Measurements from ENCODE around the gene DHDH. TPM values are rescaled to one million over a fixed set of nuclear protein-coding genes. Genes with fewer than 3 reads are reported as not detected.
"Not testable (repeated sequence)": the region's sequence is repeated elsewhere in the genome, so short reads cannot be mapped to it uniquely, and the experiment has no call there.

The DHDH gene
- total RNA-seq, 1 experiment from 2014 or later = 2.0 TPM

DNA sequence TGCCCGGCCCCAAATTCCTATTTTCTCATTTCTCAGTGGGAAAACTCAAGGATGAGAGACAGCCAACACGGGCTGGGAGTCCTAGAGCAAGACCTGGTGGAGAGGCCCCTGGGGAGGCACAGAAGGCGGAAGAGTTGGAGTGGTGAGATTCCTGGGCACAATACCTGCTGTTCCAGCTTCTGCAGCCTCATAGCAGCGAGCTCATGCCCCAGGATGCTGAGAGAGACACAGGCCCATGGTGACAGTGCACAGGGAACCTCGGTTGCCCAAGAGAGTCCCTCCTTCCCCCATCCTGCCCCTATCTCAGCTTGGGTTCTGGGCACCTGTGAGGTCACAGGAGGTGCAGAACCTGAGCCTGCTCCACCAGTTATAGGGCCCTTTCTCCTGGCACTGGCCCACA is 36.3 kb upstream of the DHDH start:
- no peak overlapping the region for H3K4me3 ChIP-seq
- H3K9me3 ChIP-seq (ENCODE audit: insufficient read depth, low read depth) = no peaks in the 10 kb centered on the region
- no peak overlapping the region for H3K27ac ChIP-seq
- intact Hi-C loops (cut with micrococcal nuclease; ENCODE audit: unreplicated experiment) = no loop called here
- H3F3A ChIP-seq (ENCODE audit: insufficient read depth, low read depth) = peaks cover 15% of the 10 kb centered on the region
- peaks cover 15% of the 10 kb centered on the region for H3K4me1 ChIP-seq (replicated peaks; ENCODE audit: insufficient read depth)
- no peaks in the 10 kb centered on the region for H4K20me1 ChIP-seq (ENCODE audit: insufficient read depth)
- no peak for DNase-seq
- ChIA-PET POLR2A (ENCODE audit: unreplicated experiment) (no interaction called here), CTCF (no interaction called here)
- TF ChIP-seq EZH2 (IDR thresholded peaks at IDR 0.05; ENCODE audit: low read depth) = no peak
- TF ChIP-seq, protein P1, sequence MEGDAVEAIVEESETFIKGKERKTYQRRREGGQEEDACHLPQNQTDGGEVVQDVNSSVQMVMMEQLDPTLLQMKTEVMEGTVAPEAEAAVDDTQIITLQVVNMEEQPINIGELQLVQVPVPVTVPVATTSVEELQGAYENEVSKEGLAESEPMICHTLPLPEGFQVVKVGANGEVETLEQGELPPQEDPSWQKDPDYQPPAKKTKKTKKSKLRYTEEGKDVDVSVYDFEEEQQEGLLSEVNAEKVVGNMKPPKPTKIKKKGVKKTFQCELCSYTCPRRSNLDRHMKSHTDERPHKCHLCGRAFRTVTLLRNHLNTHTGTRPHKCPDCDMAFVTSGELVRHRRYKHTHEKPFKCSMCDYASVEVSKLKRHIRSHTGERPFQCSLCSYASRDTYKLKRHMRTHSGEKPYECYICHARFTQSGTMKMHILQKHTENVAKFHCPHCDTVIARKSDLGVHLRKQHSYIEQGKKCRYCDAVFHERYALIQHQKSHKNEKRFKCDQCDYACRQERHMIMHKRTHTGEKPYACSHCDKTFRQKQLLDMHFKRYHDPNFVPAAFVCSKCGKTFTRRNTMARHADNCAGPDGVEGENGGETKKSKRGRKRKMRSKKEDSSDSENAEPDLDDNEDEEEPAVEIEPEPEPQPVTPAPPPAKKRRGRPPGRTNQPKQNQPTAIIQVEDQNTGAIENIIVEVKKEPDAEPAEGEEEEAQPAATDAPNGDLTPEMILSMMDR (conservative IDR thresholded peaks at IDR 0.05) = no peak
- no peaks in the 10 kb centered on the region for H3K27me3 ChIP-seq (ENCODE audit: insufficient read depth, low read depth)
- no peak overlapping the region for H3K4me2 ChIP-seq
- H3K9me2 ChIP-seq (ENCODE audit: insufficient read depth) = no peaks in the 10 kb centered on the region
- H2AFZ ChIP-seq = no peak overlapping the region
- H3K79me2 ChIP-seq (ENCODE audit: low read depth) = peaks cover 17% of the 10 kb centered on the region
- no peaks in the 10 kb centered on the region for H3K36me3 ChIP-seq (ENCODE audit: low read depth)
- BruUV-seq (replicated peaks) = no TSS peak

DNA sequence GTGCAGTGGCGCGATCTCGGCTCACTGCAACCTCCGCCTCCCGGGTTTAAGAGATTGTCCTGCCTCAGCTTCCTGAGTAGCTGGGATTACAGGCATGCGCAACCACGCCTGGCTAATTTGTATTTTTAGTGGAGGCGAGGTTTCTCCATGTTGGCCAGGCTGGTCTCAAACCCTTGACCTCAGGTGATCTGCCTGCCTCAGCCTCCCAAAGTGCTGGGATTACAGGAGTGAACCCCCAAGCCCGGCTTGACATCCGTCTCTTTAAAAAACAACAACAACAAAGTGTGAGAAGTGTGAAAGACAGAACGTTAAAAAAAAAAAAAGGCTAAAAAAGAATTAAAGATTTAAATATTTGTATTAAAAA is 34.1 kb upstream of the DHDH start:
- H3K36me3 ChIP-seq (ENCODE audit: low read depth); BruUV-seq (replicated peaks); H3K9me3 ChIP-seq (ENCODE audit: insufficient read depth, low read depth); intact Hi-C loops (cut with micrococcal nuclease; ENCODE audit: unreplicated experiment); H4K20me1 ChIP-seq (ENCODE audit: insufficient read depth); H3K27me3 ChIP-seq (ENCODE audit: insufficient read depth, low read depth); H3K9me2 ChIP-seq (ENCODE audit: insufficient read depth); DNase-seq: not testable (repeated sequence)
- Histone ChIP-seq H3K4me2 (peak overlapping the region; percentile 95), H2AFZ (peak overlapping the region; percentile 35; the same call in 1 of the 2 replicates), H3K4me3 (peak overlapping the region; percentile 98; the same call in 1 of the 2 replicates), H3F3A (ENCODE audit: insufficient read depth, low read depth) (peaks cover 15% of the 10 kb centered on the region), H3K79me2 (ENCODE audit: low read depth) (peaks cover 20% of the 10 kb centered on the region), H3K4me1 (replicated peaks; ENCODE audit: insufficient read depth) (peaks cover 15% of the 10 kb centered on the region), H3K27ac (peak overlapping the region; percentile 67)
- POLR2A ChIA-PET (ENCODE audit: unreplicated experiment) = interaction anchor here (0.8 to 1.5 kb wide), 2 partner anchors 27 to 63 kb away, joined by 4 to 5 read pairs; partner anchors contain the start of gene PPP1R15A
- CTCF ChIA-PET = interaction anchor here (0.5 kb wide), 2 partner anchors 629 to 1651 kb away, joined by 7 to 21 read pairs; partner anchors contain the start of gene ZNF114

DNA sequence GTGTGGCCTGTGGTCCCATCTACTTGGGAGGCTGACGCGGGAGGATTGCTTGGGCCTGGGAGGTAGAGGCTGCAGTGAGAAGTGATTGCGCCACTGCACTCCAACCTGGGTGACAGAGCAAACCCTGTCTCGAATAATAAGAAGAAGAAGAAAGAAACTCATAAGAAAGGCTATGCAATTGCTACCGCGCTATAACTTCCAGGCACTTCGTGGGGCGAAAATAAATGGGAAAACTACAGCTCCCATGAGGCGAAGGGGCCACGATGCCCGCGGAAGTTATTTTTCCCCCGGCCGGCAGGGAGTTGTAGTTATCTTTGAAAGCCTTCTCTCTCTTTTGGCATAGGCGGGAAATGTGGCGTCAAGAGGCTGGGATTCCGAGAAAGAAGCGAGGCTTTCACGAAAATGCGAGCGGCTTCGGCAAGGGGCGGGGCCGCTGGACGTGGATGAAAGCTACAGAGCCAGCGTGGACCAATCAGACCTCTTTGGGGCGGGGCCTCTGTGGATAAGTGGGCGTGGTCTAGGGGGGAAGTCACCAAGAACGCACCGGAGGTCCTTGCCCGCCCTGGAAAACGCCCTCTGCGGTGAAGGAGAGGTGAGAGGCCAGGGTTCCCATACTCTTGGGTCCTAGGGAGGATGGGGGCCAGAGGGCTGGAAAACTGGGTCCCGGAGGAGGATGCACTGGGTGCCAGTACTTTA is 33.6 kb upstream of the DHDH start, which contains the start of gene NUCB1:
TSS of gene NUCB1 (plus strand) at position 532 of the 696 bp plus-strand sequence. CDS start 485 bp downstream, outside the sequence.
- ChIA-PET CTCF (interaction anchor here (0.5 to 0.6 kb wide), 3 partner anchors 19 to 1652 kb away, joined by 4 to 21 read pairs (median 7); partner anchors contain the start of gene ZNF114), POLR2A (ENCODE audit: unreplicated experiment) (interaction anchor here (0.6 to 1.5 kb wide), 5 partner anchors 23 to 62 kb away, joined by 3 to 8 read pairs (median 4); partner anchors contain the start of genes DHDH and PPP1R15A)
- TF ChIP-seq EZH2 (IDR thresholded peaks at IDR 0.05; ENCODE audit: low read depth) = no peak
- TF ChIP-seq, protein P1 (conservative IDR thresholded peaks at IDR 0.05) = no peak
- H3K4me1 ChIP-seq (replicated peaks; ENCODE audit: insufficient read depth) = peaks cover 15% of the 10 kb centered on the region
- peak within 1 kb of the TSS; percentile 98 for H3K4me3 ChIP-seq
- H3K27me3 ChIP-seq (ENCODE audit: insufficient read depth, low read depth) = no peaks in the 10 kb centered on the region
- no peaks in the 10 kb centered on the region for H3K9me3 ChIP-seq (ENCODE audit: insufficient read depth, low read depth)
- H3K36me3 ChIP-seq (ENCODE audit: low read depth) = peaks cover 8% of the 10 kb centered on the region
- H3K4me2 ChIP-seq = peak within 1 kb of the TSS; percentile 95
- H2AFZ ChIP-seq = peak within 1 kb of the TSS; percentile 72
- H3F3A ChIP-seq (ENCODE audit: insufficient read depth, low read depth) = peaks cover 14% of the 10 kb centered on the region
- H3K9me2 ChIP-seq (ENCODE audit: insufficient read depth) = no peaks in the 10 kb centered on the region
- peak; percentile 97 to 98 for DNase-seq
- no peaks in the 10 kb centered on the region for H4K20me1 ChIP-seq (ENCODE audit: insufficient read depth)
- peak within 1 kb of the TSS; percentile 67 for H3K27ac ChIP-seq
- intact Hi-C loops (cut with micrococcal nuclease; ENCODE audit: unreplicated experiment) = loop anchor here (2.0 kb wide), 1 partner anchor 25 kb away; no protein-coding TSS in a partner anchor
- TSS peak; percentile 47 for BruUV-seq (replicated peaks)
- H3K79me2 ChIP-seq (ENCODE audit: low read depth) = peaks cover 20% of the 10 kb centered on the region
